K562 (cell line): ENCODE measurements around the gene MRNIP. TPM values are rescaled to one million over a fixed set of nuclear protein-coding genes. Genes with fewer than 3 reads are reported as not detected.

Experiments
- ATAC-seq: fragments of 200-7000 bp; cut with Tn5 transposase; 3 replicates; pipeline ENCODE4 v1.9.1; 2020; ENCODE audit warnings: moderate library complexity
- BruUV-seq: library from RNA; stranded (reverse); fragments of 400-500 nt; replicated peaks from 2 replicates; lab custom pipeline; 2021; lab: Mats Ljungman, UMichigan
- CTCF ChIA-PET: fragments of 300-600 bp; formaldehyde crosslinking; extraction: SDS; loops from one replicate; lab custom pipeline; 2021; ENCODE audit warnings: low intra/inter-chr PET ratio; lab: Yijun Ruan, JAX
- POLR2A ChIA-PET: fragments of 300-600, 350-650 bp; sonication (Branson Sonifier 250); formaldehyde crosslinking; extraction: SDS; loops from one replicate; lab custom pipeline; 2021; ENCODE audit warnings: antibody characterized with exemption, inconsistent platforms; lab: Yijun Ruan, JAX
- DNase-seq, 4 experiments: peaks; one replicate each; pipeline versions ENCODE4 v3.0.0 to v3.0.0-alpha.2; 2011 to 2018; ENCODE audit warnings: low spot score in 3 of 4, mixed read lengths in 3 of 4; ENCODE audit errors: extremely low read depth in 1 of 4
- FAIRE-seq: peaks from 2 replicates; lab custom pipeline; 2011; peaks lifted over from hg19 to GRCh38; lab: Jason Lieb, UNC
- H2AFZ ChIP-seq: 2 replicates; pipeline ENCODE4 v1.6.0; 2011; ENCODE audit warnings: low read depth, low read length, control low read depth, inconsistent platforms
- H3K27ac ChIP-seq: fragments of 200-600 bp; 3 replicates; pipeline ENCODE4 v1.8.0; 2011; ENCODE audit warnings: low read depth, mild to moderate bottlenecking, control low read depth, inconsistent platforms, low read length, moderate library complexity, mixed read lengths; ENCODE audit errors: extremely low read depth
- H3K27me3 ChIP-seq, 2 experiments: fragments of 300-600 bp in 1 of 2; 2 replicates in 1 of 2; 3 replicates in 1 of 2; pipeline versions ENCODE4 v1.6.0 to v1.8.0; 2011; ENCODE audit warnings: inconsistent platforms in 2 of 2, low read length in 2 of 2, mild to moderate bottlenecking in 1 of 2, mixed read lengths in 1 of 2, moderate library complexity in 1 of 2; ENCODE audit not compliant: control insufficient read depth in 2 of 2, insufficient read depth in 2 of 2
- H3K36me3 ChIP-seq: fragments of 300-600 bp; 3 replicates; pipeline ENCODE4 v1.8.0; 2011; ENCODE audit warnings: mild to moderate bottlenecking, low read length, inconsistent platforms; ENCODE audit not compliant: control insufficient read depth, insufficient read depth
- H3K4me1 ChIP-seq, 2 experiments: fragments of 200-600 bp in 1 of 2; replicated peaks in 1 of 2; 2 replicates in 1 of 2; 3 replicates in 1 of 2; pipeline versions ENCODE4 v1.5.1 to v1.8.0; 2011; ENCODE audit warnings: inconsistent platforms in 2 of 2, low read length in 2 of 2, mild to moderate bottlenecking in 1 of 2, mixed read lengths in 1 of 2, moderate library complexity in 1 of 2; ENCODE audit not compliant: control insufficient read depth in 2 of 2, insufficient read depth in 2 of 2
- H3K4me2 ChIP-seq: 2 replicates; pipeline ENCODE4 v1.6.1; 2011; ENCODE audit warnings: low read length, control low read depth, inconsistent platforms, mixed read lengths; ENCODE audit not compliant: insufficient read depth
- H3K4me3 ChIP-seq: fragments of 200-600 bp; sonication (generic), shearing (Covaris generic); 2 replicates; pipeline ENCODE4 v1.5.1; 2016; ENCODE audit warnings: control low read depth, inconsistent platforms
- H3K79me2 ChIP-seq: fragments of 200-600 bp; 3 replicates; pipeline ENCODE4 v1.8.0; 2011; ENCODE audit warnings: low read length, inconsistent platforms; ENCODE audit not compliant: control insufficient read depth, insufficient read depth
- H3K9ac ChIP-seq, 2 experiments: 2 replicates each; pipeline versions ENCODE4 v1.6.0 to v1.6.1; 2011; ENCODE audit warnings: low read depth in 2 of 2, low read length in 2 of 2, control low read depth in 1 of 2, inconsistent platforms in 1 of 2, mild to moderate bottlenecking in 1 of 2, mixed read lengths in 1 of 2; ENCODE audit not compliant: insufficient read depth in 1 of 2
- H3K9me1 ChIP-seq: one replicate; pipeline ENCODE4 v1.6.0; 2011; ENCODE audit warnings: inconsistent platforms, mild to moderate bottlenecking, low read length, moderate library complexity; ENCODE audit not compliant: control insufficient read depth, insufficient read depth
- H3K9me3 ChIP-seq: replicated peaks from 2 replicates; pipeline ENCODE4 v1.5.1; 2011; ENCODE audit warnings: low read depth, low read length, inconsistent platforms; ENCODE audit not compliant: control insufficient read depth, insufficient read depth
- H4K20me1 ChIP-seq: replicated peaks from 2 replicates; pipeline ENCODE4 v1.6.1; 2011; ENCODE audit warnings: low read length, inconsistent platforms, mixed read lengths; ENCODE audit not compliant: control insufficient read depth, insufficient read depth
- ELF2 ChIP-seq: fragments of 250-450 bp; sonication (Bioruptor Pico); IDR thresholded peaks from 2 replicates; pipeline ENCODE4 v1.5.0; 2021; ENCODE audit warnings: mild to moderate bottlenecking
- HLTF ChIP-seq: fragments of 450-650 bp; IDR thresholded peaks from 2 replicates; pipeline ENCODE4 v1.6.1; 2016
- KDM5B ChIP-seq: fragments of 200-600 bp; sonication (generic); IDR thresholded peaks from 2 replicates; pipeline ENCODE4 v1.6.1; 2012; ENCODE audit warnings: low read depth, mild to moderate bottlenecking, moderate library complexity, low read length, control low read depth, inconsistent platforms; ENCODE audit not compliant: insufficient replicate concordance
- MCM7 ChIP-seq, 2 experiments: fragments of 450-650 bp; IDR thresholded peaks; 2 replicates each; pipeline ENCODE4 v1.6.1; 2016 to 2018
- NFRKB ChIP-seq: fragments of 450-650 bp; IDR thresholded peaks from 2 replicates; pipeline ENCODE4 v1.6.1; 2016; ENCODE audit warnings: low read depth
- NFXL1 ChIP-seq: fragments of 450-650 bp; formaldehyde crosslinking; IDR thresholded peaks from 2 replicates; pipeline ENCODE4 v1.4.0; 2021; ENCODE audit warnings: mild to moderate bottlenecking
- POLR2A ChIP-seq: fragments of 450-650 bp; conservative IDR thresholded peaks from 2 replicates; pipeline ENCODE4 v1.6.1; 2016
- POLR2AphosphoS5 ChIP-seq: IDR thresholded peaks from 2 replicates; pipeline ENCODE4 v1.6.1; 2011; ENCODE audit warnings: mild to moderate bottlenecking, low read depth, low read length, moderate library complexity; ENCODE audit not compliant: control insufficient read depth, insufficient read depth
- POLR2G ChIP-seq: fragments of 200-400 bp; formaldehyde crosslinking; IDR thresholded peaks from 2 replicates; pipeline ENCODE4 v1.6.1; 2017; ENCODE audit warnings: low read depth, mild to moderate bottlenecking, antibody characterized with exemption, low read length, moderate library complexity
- RBFOX2 ChIP-seq: fragments of 200-400 bp; formaldehyde crosslinking; IDR thresholded peaks from 2 replicates; pipeline ENCODE4 v1.6.1; 2017; ENCODE audit warnings: low read depth, mild to moderate bottlenecking, low read length, moderate library complexity
- TBP ChIP-seq: optimal IDR thresholded peaks from 2 replicates; pipeline ENCODE3; 2011; ENCODE audit warnings: low read depth, low read length, improper control_type of control experiment
- ZNF384 ChIP-seq: IDR thresholded peaks from 2 replicates; pipeline ENCODE4 v1.6.1; 2012; ENCODE audit warnings: low read depth, low read length, improper control_type of control experiment
- WGBS: fragments of 100-300 bp; shearing (Covaris generic); methylation state at CpG from one replicate; pipeline ENCODE4 v1.1.6; 2016; ENCODE audit warnings: low coverage, mixed read lengths; ENCODE audit not compliant: insufficient coverage; ENCODE audit errors: missing lambda C conversion rate; 5-methylcytosine and 5-hydroxymethylcytosine counted together
- in situ Hi-C: fragments of 300-500 bp; cut with MboI; formaldehyde crosslinking; loops from 4 replicates; pipeline ENCODE4 v1.15.0; 2018; ENCODE audit warnings: inconsistent platforms, mixed read lengths
- intact Hi-C: fragments of 100-400 bp; cut with micrococcal nuclease; formaldehyde crosslinking; loops from 2 replicates; pipeline ENCODE4 v1.14.2; 2022
- polyA plus RNA-seq, 8 experiments: library from polyadenylated mRNA; depleted of rRNA in 4 of 8; stranded (reverse) in 5 of 8; unstranded in 3 of 8; fragments of >200 nt; fragmentation: Nextera tagmentation in 2 of 8; fragmentation: Illumina TruSeq in 1 of 8; extraction: Ambion mirVana in 2 of 8; extraction: Trizol in 1 of 8; gene quantifications; 2 replicates each; pipeline versions ENCODE4 v1.2.1 to v1.2.3, GENCODE V29; 2011 to 2014; ENCODE audit warnings: inconsistent platforms in 1 of 8, missing spikeins in 1 of 8
- total RNA-seq, 7 experiments: library from RNA; depleted of rRNA in 6 of 7; stranded (reverse); fragments of >200 nt in 6 of 7; fragmentation: Illumina TruSeq in 2 of 7; extraction: Trizol in 2 of 7; gene quantifications; 2 replicates each; pipeline versions ENCODE4 v1.2.1 to v1.2.3, GENCODE V29; 2011 to 2021; ENCODE audit warnings: low replicate concordance in 1 of 7
- TF ChIP-seq, protein P1 (sequence below): sonication (generic); formaldehyde crosslinking; IDR thresholded peaks from 2 replicates; pipeline ENCODE4 v1.9.0; 2022; ENCODE audit warnings: mild to moderate bottlenecking, missing genetic modification reagents

Gene MRNIP
- total and polyA plus RNA-seq, 9 of the 15 experiments (the other 6 are each of a cell fraction or from before 2014, with no cell fraction given), result 3.6 to 39.0 (median 16.8) TPM

- Histone ChIP-seq H3K27ac (no peak overlapping the region), H3K4me3 (no peak overlapping the region), H3K79me2 (peaks cover 41% of the 10 kb centered on the region), H3K9ac (no peak overlapping the region)
- in situ Hi-C loops, result no loop called here
- 92% methylated on average over 12 of the region's 13 CpGs for WGBS
- FAIRE-seq, result no peak
- peak in 2 of 4 experiments; percentile 7 for DNase-seq
- no peak for ATAC-seq
- POLR2A ChIA-PET, result interaction anchor here (1.0 kb wide), 1 partner anchor 18 kb away, joined by 3 read pairs; no protein-coding TSS in a partner anchor
- TF ChIP-seq POLR2A (peak; percentile 18; the same call in 1 of the 2 replicates), RBFOX2 (peak; percentile 59), ZNF384 (no peak), POLR2G (peak; percentile 50; the same call in 1 of the 2 replicates)
- TF ChIP-seq, all 486 proteins: peak for 3
- H3K36me3 ChIP-seq, result peaks cover 87% of the 10 kb centered on the region; the same call in 2 of the 3 replicates
- no peak overlapping the region for H2AFZ ChIP-seq
- H3K4me1 ChIP-seq, result peaks cover 12 to 34% of the 10 kb centered on the region in 2 experiments; a peak in 4 of 5 replicates
- H3K9me3 ChIP-seq, result no peaks in the 10 kb centered on the region
- H3K4me2 ChIP-seq, result no peak overlapping the region
- BruUV-seq, result no TSS peak
- no peaks in the 10 kb centered on the region for H3K27me3 ChIP-seq
- intact Hi-C loops, result no loop called here
- H4K20me1 ChIP-seq, result peaks cover 30% of the 10 kb centered on the region
- CTCF ChIA-PET, result no interaction called here
- H3K9me1 ChIP-seq, result peaks cover 18% of the 10 kb centered on the region
Measured at GRCh38 chr5:179825655-179826182, 32.9 kb downstream of the MRNIP start.

DNA sequence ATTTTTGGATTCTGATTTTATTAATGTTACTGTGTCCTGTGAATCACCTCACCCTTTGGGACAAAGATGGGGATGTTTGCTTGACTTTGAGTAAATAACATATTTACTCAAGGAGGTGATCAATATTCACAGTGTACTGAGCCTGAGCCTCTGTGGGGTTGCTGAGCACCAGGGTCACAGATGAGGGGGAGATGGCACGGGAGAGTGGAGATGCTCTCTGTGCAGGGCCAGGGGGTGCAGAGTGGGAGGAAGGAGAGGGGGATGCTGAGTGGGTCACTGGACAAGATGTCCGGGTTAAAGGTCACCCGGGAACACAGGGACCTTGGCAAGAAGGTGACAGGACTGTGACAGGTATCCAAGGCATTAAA is 33.9 kb downstream of the MRNIP start:
- TF ChIP-seq MCM7 (IDR thresholded peaks at IDR 0.05), result no peak
- TF ChIP-seq KDM5B, result peak; percentile 1
- no peak for TF ChIP-seq NFRKB
- no peak for TF ChIP-seq NFXL1 (CRISPR knock-in tag)
- no peak for TF ChIP-seq HLTF
- TF ChIP-seq, protein P1, sequence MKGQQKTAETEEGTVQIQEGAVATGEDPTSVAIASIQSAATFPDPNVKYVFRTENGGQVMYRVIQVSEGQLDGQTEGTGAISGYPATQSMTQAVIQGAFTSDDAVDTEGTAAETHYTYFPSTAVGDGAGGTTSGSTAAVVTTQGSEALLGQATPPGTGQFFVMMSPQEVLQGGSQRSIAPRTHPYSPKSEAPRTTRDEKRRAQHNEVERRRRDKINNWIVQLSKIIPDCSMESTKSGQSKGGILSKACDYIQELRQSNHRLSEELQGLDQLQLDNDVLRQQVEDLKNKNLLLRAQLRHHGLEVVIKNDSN (CRISPR knock-in tag), result no peak
- TF ChIP-seq ELF2 (CRISPR knock-in tag), result 0 out of 2 replicates have a peak, but pooled peaks have one; percentile 18
- peak; percentile 6; the same call in 1 of the 2 replicates for TF ChIP-seq POLR2AphosphoS5
- no peak for TF ChIP-seq TBP
- intact Hi-C loops (loop anchor here (5.0 kb wide), 2 partner anchors 33 to 202 kb away; partner anchors contain the start of genes HNRNPH1 and MRNIP), in situ Hi-C loops (no loop called here)
- Histone ChIP-seq H3K4me2 (no peak overlapping the region), H3K9ac (no peak overlapping the region), H3K4me3 (no peak overlapping the region), H2AFZ (no peak overlapping the region), H3K79me2 (peaks cover 51% of the 10 kb centered on the region), H3K27ac (no peak overlapping the region), H3K4me1 (peaks cover 20 to 44% of the 10 kb centered on the region in 2 experiments), H3K9me1 (peaks cover 18% of the 10 kb centered on the region), H4K20me1 (peaks cover 30% of the 10 kb centered on the region), H3K27me3 (no peaks in the 10 kb centered on the region), H3K9me3 (no peaks in the 10 kb centered on the region), H3K36me3 (peaks cover 81% of the 10 kb centered on the region; the same call in 2 of the 3 replicates)
- FAIRE-seq (no peak), DNase-seq (peak in 1 of 4 experiments; percentile 12), ATAC-seq (no peak)
- 95% methylated on average over 3 of the region's 3 CpGs for WGBS
- BruUV-seq, result no TSS peak
- ChIA-PET CTCF (no interaction called here), POLR2A (no interaction called here)
